GM18873 (cell line): ENCODE measurements around the gene ACOT13.
A peak's percentile ranks its signal among the peaks of the same experiment; 100 is the strongest.
"Not testable (repeated sequence)": the region's sequence is repeated elsewhere in the genome, so short reads cannot be mapped to it uniquely, and the experiment has no call there.

ENCODE experiments used
- ATAC-seq: cut with Tn5 transposase; IDR thresholded peaks from one replicate; pipeline ENCODE4 v1.9.1; 2021; ENCODE audit warnings: mild to moderate bottlenecking, moderate library complexity, moderate number of reproducible peaks; ENCODE audit not compliant: unreplicated experiment, low FRiP score

Gene ACOT13

GRCh38 chr6:24690593-24690992 lies 23.7 kb downstream of the ACOT13 start:
- no peak for ATAC-seq

GRCh38 chr6:24691550-24691949 lies 24.7 kb downstream of the ACOT13 start:
- ATAC-seq = no peak

- ATAC-seq = no peak
Observed at GRCh38 chr6:24692003-24692402, 25.1 kb downstream of the ACOT13 start.

GRCh38 chr6:24692415-24692814 lies 25.5 kb downstream of the ACOT13 start:
- ATAC-seq = no peak

GRCh38 chr6:24692848-24693592 lies 26.1 kb downstream of the ACOT13 start:
- ATAC-seq = no peak

GRCh38 chr6:24694198-24694597 lies 27.3 kb downstream of the ACOT13 start:
- no peak for ATAC-seq

- not testable (repeated sequence) for ATAC-seq
Observed at GRCh38 chr6:24695635-24696034, 28.8 kb downstream of the ACOT13 start.

GRCh38 chr6:24696097-24696496 lies 29.2 kb downstream of the ACOT13 start:
- ATAC-seq = no peak

GRCh38 chr6:24699521-24700359 lies 32.9 kb downstream of the ACOT13 start:
- ATAC-seq = no peak

- no peak for ATAC-seq
Observed at GRCh38 chr6:24702720-24703282, 35.9 kb downstream of the ACOT13 start.

GRCh38 chr6:24704468-24704867 lies 37.6 kb downstream of the ACOT13 start:
- ATAC-seq = no peak

- ATAC-seq = no peak
Observed at GRCh38 chr6:24708612-24709011, 41.7 kb downstream of the ACOT13 start.

- ATAC-seq = no peak
Observed at GRCh38 chr6:24709014-24709711, 42.3 kb downstream of the ACOT13 start.

- ATAC-seq = no peak
Observed at GRCh38 chr6:24710519-24711303, 43.8 kb downstream of the ACOT13 start.

- ATAC-seq = not testable (repeated sequence)
Observed at GRCh38 chr6:24716602-24717148, 49.8 kb downstream of the ACOT13 start.

GRCh38 chr6:24718449-24719124 lies 51.7 kb downstream of the ACOT13 start:
- ATAC-seq = no peak

- no peak for ATAC-seq
Observed at GRCh38 chr6:24719125-24719971, 52.5 kb downstream of the ACOT13 start, which contains the start of gene C6orf62. C6orf62 (minus strand) TSS chr6:24719154; CDS start chr6:24718668, 486 bp downstream.

- peak; percentile 1 for ATAC-seq
Observed at GRCh38 chr6:24720131-24720603, 53.3 kb downstream of the ACOT13 start.
